Right lobe of liver (tissue), 4 donors: ENCODE results near the gene PDCD10.

Experiments used
- POLR2A ChIP-seq: fragments of 450-650 bp; IDR thresholded peaks from one replicate; pipeline ENCODE4 v1.6.1; 2017; ENCODE audit warnings: antibody characterized with exemption, mild to moderate bottlenecking
- TF ChIP-seq, protein P1 (sequence below), 4 donors: fragments of 200-600 bp in 3 of 4; fragments of 450-650 bp in 1 of 4; IDR thresholded peaks; one replicate each; pipeline versions ENCODE4 v1.5.1 to v1.8.0; 2016 to 2022; ENCODE audit warnings: antibody characterized with exemption in 4 of 4, mild to moderate bottlenecking in 2 of 4
- donor health status: DM: no; HTN: no; CAD: no.
- donor health status: DM: no; HTN: no; CAD: no.
- donor health status: DM: no; HTN: yes; CAD: no.

DNA sequence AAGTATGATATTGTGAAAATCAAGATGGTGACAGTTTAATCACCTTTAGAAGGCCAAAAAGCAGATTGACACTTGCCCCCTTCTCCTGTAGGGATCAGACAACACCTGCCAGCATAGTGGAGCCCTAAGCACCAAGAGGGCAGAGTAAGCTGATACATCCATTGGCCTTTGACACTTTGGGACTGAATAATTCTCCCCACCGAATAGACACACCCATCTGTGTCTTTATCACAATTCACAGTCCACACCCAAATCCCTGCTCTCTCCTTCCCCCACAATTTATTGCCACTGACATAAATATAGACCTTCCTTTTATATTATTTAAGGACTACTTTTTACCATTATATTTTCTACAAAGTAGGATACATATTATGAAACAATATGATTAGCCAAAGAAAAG, 77.9 kb downstream of the PDCD10 start:
- TF ChIP-seq, protein P1, sequence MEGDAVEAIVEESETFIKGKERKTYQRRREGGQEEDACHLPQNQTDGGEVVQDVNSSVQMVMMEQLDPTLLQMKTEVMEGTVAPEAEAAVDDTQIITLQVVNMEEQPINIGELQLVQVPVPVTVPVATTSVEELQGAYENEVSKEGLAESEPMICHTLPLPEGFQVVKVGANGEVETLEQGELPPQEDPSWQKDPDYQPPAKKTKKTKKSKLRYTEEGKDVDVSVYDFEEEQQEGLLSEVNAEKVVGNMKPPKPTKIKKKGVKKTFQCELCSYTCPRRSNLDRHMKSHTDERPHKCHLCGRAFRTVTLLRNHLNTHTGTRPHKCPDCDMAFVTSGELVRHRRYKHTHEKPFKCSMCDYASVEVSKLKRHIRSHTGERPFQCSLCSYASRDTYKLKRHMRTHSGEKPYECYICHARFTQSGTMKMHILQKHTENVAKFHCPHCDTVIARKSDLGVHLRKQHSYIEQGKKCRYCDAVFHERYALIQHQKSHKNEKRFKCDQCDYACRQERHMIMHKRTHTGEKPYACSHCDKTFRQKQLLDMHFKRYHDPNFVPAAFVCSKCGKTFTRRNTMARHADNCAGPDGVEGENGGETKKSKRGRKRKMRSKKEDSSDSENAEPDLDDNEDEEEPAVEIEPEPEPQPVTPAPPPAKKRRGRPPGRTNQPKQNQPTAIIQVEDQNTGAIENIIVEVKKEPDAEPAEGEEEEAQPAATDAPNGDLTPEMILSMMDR (IDR thresholded peaks at IDR 0.05): no peak
- no peak for TF ChIP-seq POLR2A
